HepG2 (cell line): ENCODE results near the gene HSP90AB1. TPM values are rescaled to one million over a fixed set of nuclear protein-coding genes. Genes with fewer than 3 reads are reported as not detected.

Source experiments
- ATF3 ChIP-seq: sonication (generic); formaldehyde crosslinking; IDR thresholded peaks from 2 replicates; pipeline ENCODE4 v1.4.0; 2020; ENCODE audit warnings: missing genetic modification reagents
- BHLHE40 ChIP-seq: IDR thresholded peaks from 2 replicates; pipeline ENCODE4 v1.6.1; 2011; ENCODE audit warnings: low read length, improper control_type of control experiment
- CAMTA2 ChIP-seq: sonication (generic); formaldehyde crosslinking; IDR thresholded peaks from 2 replicates; pipeline ENCODE4 v1.4.0; 2020; ENCODE audit warnings: mild to moderate bottlenecking, missing genetic modification reagents, borderline replicate concordance
- ELF1 ChIP-seq: sonication (generic); formaldehyde crosslinking; IDR thresholded peaks from 2 replicates; pipeline ENCODE4 v1.4.0; 2020; ENCODE audit warnings: missing genetic modification reagents
- HDAC2 ChIP-seq: sonication (generic); formaldehyde crosslinking; IDR thresholded peaks from 2 replicates; pipeline ENCODE4 v1.4.0; 2020; ENCODE audit warnings: missing genetic modification reagents
- HIC2 ChIP-seq: sonication (generic); formaldehyde crosslinking; IDR thresholded peaks from 2 replicates; pipeline ENCODE4 v1.9.0; 2022; ENCODE audit warnings: low read depth, missing genetic modification reagents
- HNRNPK ChIP-seq: fragments of 200-400 bp; formaldehyde crosslinking; IDR thresholded peaks from 2 replicates; pipeline ENCODE4 v1.6.1; 2018; ENCODE audit warnings: low read length, low read depth, moderate library complexity, mild to moderate bottlenecking; ENCODE audit not compliant: poor library complexity, severe bottlenecking
- KDM5B ChIP-seq: sonication (generic); formaldehyde crosslinking; IDR thresholded peaks from 2 replicates; pipeline ENCODE4 v1.4.0; 2020; ENCODE audit warnings: missing genetic modification reagents, mild to moderate bottlenecking, borderline replicate concordance
- NCOA1 ChIP-seq: sonication (generic); formaldehyde crosslinking; IDR thresholded peaks from 2 replicates; pipeline ENCODE4 v1.9.0; 2021; ENCODE audit warnings: missing genetic modification reagents
- POLR2G ChIP-seq: fragments of 200-400 bp; formaldehyde crosslinking; IDR thresholded peaks from 2 replicates; pipeline ENCODE4 v1.6.1; 2018; ENCODE audit warnings: mild to moderate bottlenecking, low read depth, low read length, moderate library complexity
- RFX3 ChIP-seq: IDR thresholded peaks from 2 replicates; pipeline ENCODE4 v1.6.1; 2016; ENCODE audit warnings: missing biosample characterization, missing genetic modification reagents
- RXRB ChIP-seq: IDR thresholded peaks from 2 replicates; pipeline ENCODE4 v1.6.1; 2016; ENCODE audit warnings: borderline replicate concordance, missing genetic modification reagents, missing compliant biosample characterization
- SIX1 ChIP-seq: sonication (generic); formaldehyde crosslinking; IDR thresholded peaks from 2 replicates; pipeline ENCODE4 v1.4.0; 2020; ENCODE audit warnings: missing genetic modification reagents, borderline replicate concordance
- SMAD9 ChIP-seq: sonication (generic); formaldehyde crosslinking; IDR thresholded peaks from 2 replicates; pipeline ENCODE4 v1.5.1; 2020; ENCODE audit warnings: mild to moderate bottlenecking, missing genetic modification reagents
- UBTF ChIP-seq: sonication (generic); formaldehyde crosslinking; IDR thresholded peaks from 2 replicates; pipeline ENCODE4 v1.4.0; 2020; ENCODE audit warnings: mild to moderate bottlenecking, missing genetic modification reagents
- ZBTB7A ChIP-seq: sonication (generic); formaldehyde crosslinking; IDR thresholded peaks from 2 replicates; pipeline ENCODE4 v1.8.0; 2022; ENCODE audit warnings: mild to moderate bottlenecking, missing genetic modification reagents
- ZEB1 ChIP-seq: IDR thresholded peaks from 2 replicates; pipeline ENCODE4 v1.6.1; 2012; ENCODE audit warnings: mild to moderate bottlenecking, low read depth, inconsistent platforms; ENCODE audit not compliant: insufficient replicate concordance
- ZFP36L1 ChIP-seq: sonication (generic); formaldehyde crosslinking; IDR thresholded peaks from 2 replicates; pipeline ENCODE4 v1.8.0; 2022; ENCODE audit warnings: mild to moderate bottlenecking, missing genetic modification reagents, moderate library complexity
- ZFP91 ChIP-seq: sonication (generic); formaldehyde crosslinking; IDR thresholded peaks from 2 replicates; pipeline ENCODE4 v1.9.0; 2022; ENCODE audit warnings: missing genetic modification reagents, mild to moderate bottlenecking, borderline replicate concordance
- ZKSCAN8 ChIP-seq: IDR thresholded peaks from 2 replicates; pipeline ENCODE4 v1.6.1; 2016; ENCODE audit warnings: borderline replicate concordance, missing genetic modification reagents, missing compliant biosample characterization
- ZNF446 ChIP-seq: sonication (generic); formaldehyde crosslinking; IDR thresholded peaks from 2 replicates; pipeline ENCODE4 v1.5.0; 2020; ENCODE audit warnings: mild to moderate bottlenecking, missing genetic modification reagents
- ZNF501 ChIP-seq: sonication (generic); formaldehyde crosslinking; IDR thresholded peaks from 2 replicates; pipeline ENCODE4 v1.5.1; 2020; ENCODE audit warnings: mild to moderate bottlenecking, moderate library complexity, missing genetic modification reagents
- ZNF709 ChIP-seq: sonication (generic); formaldehyde crosslinking; IDR thresholded peaks from 2 replicates; pipeline ENCODE4 v1.5.0; 2020; ENCODE audit warnings: mild to moderate bottlenecking, missing genetic modification reagents
- ZNF773 ChIP-seq: sonication (generic); formaldehyde crosslinking; IDR thresholded peaks from 2 replicates; pipeline ENCODE4 v1.4.0; 2020; ENCODE audit warnings: missing genetic modification reagents, borderline replicate concordance
- polyA plus RNA-seq, 8 experiments: library from polyadenylated mRNA; depleted of rRNA in 3 of 8; stranded (reverse) in 7 of 8; unstranded in 1 of 8; fragments of >200 nt; fragmentation: Illumina TruSeq in 4 of 8; extraction: Trizol in 4 of 8; gene quantifications; 2 replicates each; pipeline versions ENCODE4 v1.2.1 to v1.2.3, GENCODE V29; 2011 to 2016; ENCODE audit warnings: low read depth in 4 of 8, missing spikeins in 1 of 8, mixed read lengths in 1 of 8; ENCODE audit not compliant: insufficient read depth in 1 of 8
- total RNA-seq, 5 experiments: library from RNA; depleted of rRNA; stranded (reverse); fragments of >200 nt; fragmentation: Illumina TruSeq; extraction: Trizol; gene quantifications; 2 replicates each; pipeline ENCODE4 v1.2.3, GENCODE V29; 2016; ENCODE audit warnings: low read depth in 1 of 5

HSP90AB1 gene
- total and polyA plus RNA-seq, 2 of the 13 experiments (the other 11 are each of a cell fraction or from before 2014, with no cell fraction given), result 1,325 to 1,472 TPM

- TF ChIP-seq NCOA1 (CRISPR knock-in tag), result no peak
- TF ChIP-seq SIX1 (CRISPR knock-in tag), result no peak
- TF ChIP-seq ZEB1, result no peak
- peak; percentile 86 for TF ChIP-seq HNRNPK
- TF ChIP-seq ZNF501 (CRISPR knock-in tag), result peak; percentile 64
- TF ChIP-seq ZFP91 (CRISPR knock-in tag), result peak; percentile 64; the same call in 1 of the 2 replicates
- TF ChIP-seq CAMTA2, result no peak
- 0 out of 2 replicates have a peak, but pooled peaks have one; percentile 61 for TF ChIP-seq ZFP36L1
- 0 out of 2 replicates have a peak, but pooled peaks have one; percentile 30 for TF ChIP-seq ELF1 (CRISPR knock-in tag)
- no peak; the same call in 1 of the 2 replicates for TF ChIP-seq ATF3 (CRISPR knock-in tag)
- TF ChIP-seq UBTF, result peak; percentile 96
- TF ChIP-seq ZNF773 (CRISPR knock-in tag), result peak; percentile 87
- no peak for TF ChIP-seq ZBTB7A (CRISPR knock-in tag)
- TF ChIP-seq ZNF446 (CRISPR knock-in tag), result no peak
- TF ChIP-seq BHLHE40, result peak; percentile 67
- no peak for TF ChIP-seq HIC2 (CRISPR knock-in tag)
- 0 out of 2 replicates have a peak, but pooled peaks have one; percentile 80 for TF ChIP-seq ZKSCAN8 (CRISPR knock-in tag)
- TF ChIP-seq ZNF709 (CRISPR knock-in tag), result 0 out of 2 replicates have a peak, but pooled peaks have one; percentile 36
- peak; percentile 78 for TF ChIP-seq POLR2G
- no peak for TF ChIP-seq RFX3 (CRISPR knock-in tag)
- TF ChIP-seq KDM5B (CRISPR knock-in tag), result no peak; the same call in 1 of the 2 replicates
- TF ChIP-seq RXRB, result peak; percentile 58; the same call in 1 of the 2 replicates
- 0 out of 2 replicates have a peak, but pooled peaks have one; percentile 70 for TF ChIP-seq SMAD9 (CRISPR knock-in tag)
- peak; percentile 62; the same call in 1 of the 2 replicates for TF ChIP-seq HDAC2
These were observed 27.7 kb upstream of the HSP90AB1 start (continued) for GRCh38 chr6:44219053-44219814.
